Erythroblast (primary cell): Measurements from ENCODE around the gene RAB4B.

ENCODE experiments used
- GATA1 ChIP-seq: IDR thresholded peaks from 2 replicates; pipeline ENCODE4 v1.6.1; 2011; ENCODE audit warnings: low read depth, mild to moderate bottlenecking, control low read depth, low read length, moderate library complexity
- POLR2A ChIP-seq: IDR thresholded peaks from 2 replicates; pipeline ENCODE4 v1.6.1; 2011; ENCODE audit warnings: mild to moderate bottlenecking, low read length

GRCh38 chr19:40831502-40832430 is 53.7 kb downstream of the RAB4B start:
- no peak for TF ChIP-seq POLR2A
- TF ChIP-seq GATA1 = no peak
